ENCODE data around the gene SPRTN. TPM values are rescaled to one million over a fixed set of nuclear protein-coding genes. Genes with fewer than 3 reads are reported as not detected.
"Not testable (repeated sequence)": the region's sequence is repeated elsewhere in the genome, so short reads cannot be mapped to it uniquely, and the experiment has no call there.

Gene SPRTN
- polyA plus RNA-seq, 1 donor from 2014 or later, result 17.1 TPM

DNA sequence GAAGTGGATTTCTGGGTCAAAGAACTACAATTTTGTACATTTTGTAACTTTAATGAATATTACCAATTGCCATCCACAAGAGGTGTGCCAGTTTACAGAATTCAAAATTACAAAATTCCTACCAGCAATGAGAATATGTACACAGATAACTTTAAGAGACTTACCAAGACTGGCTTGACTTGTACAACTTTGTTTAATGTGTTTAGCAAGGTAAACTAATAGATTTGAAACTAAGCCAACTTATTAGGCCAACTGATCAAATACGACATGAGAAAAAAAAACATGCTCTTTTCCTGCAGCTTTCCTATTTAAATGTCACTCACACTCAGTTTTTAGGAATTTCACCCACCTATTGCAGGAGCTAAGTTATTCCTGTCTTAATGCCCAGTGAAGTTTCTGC is 11.8 kb upstream of the SPRTN start:
- Mint-ChIP-seq H3K27me3 (no peaks in the 10 kb centered on the region), H3K9me3 (no peaks in the 10 kb centered on the region), H3K36me3 (peaks cover 5% of the 10 kb centered on the region), H3K4me3 (no peak overlapping the region), H3K4me1 (peaks cover 6 to 19% (median 8%) of the 10 kb centered on the region in 3 donors), H3K27ac (no peak overlapping the region)

DNA sequence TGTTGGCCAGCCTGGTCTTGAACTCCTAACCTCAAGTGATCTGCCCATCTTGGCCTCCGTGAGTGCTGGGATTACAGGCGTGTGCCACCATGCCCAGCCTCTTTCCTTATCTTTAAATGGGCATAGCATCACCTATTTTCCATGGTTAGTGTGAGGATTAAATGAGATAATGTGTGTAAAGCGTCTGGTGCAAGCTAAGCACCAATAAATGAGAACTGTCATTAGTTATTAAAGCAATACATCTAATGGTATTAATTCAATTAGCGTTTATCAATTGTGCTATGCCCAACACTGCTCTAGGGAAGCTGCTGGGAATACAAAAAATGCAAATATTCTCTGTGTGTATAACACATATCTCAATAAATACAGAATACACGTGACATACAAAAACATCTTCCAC is 10.5 kb upstream of the SPRTN start:
- no peak overlapping the region for H3K4me3 Mint-ChIP-seq
- no peaks in the 10 kb centered on the region for H3K27me3 Mint-ChIP-seq
- H3K36me3 Mint-ChIP-seq, result peaks cover 5% of the 10 kb centered on the region
- peaks cover 7 to 19% (median 8%) of the 10 kb centered on the region in 3 donors for H3K4me1 Mint-ChIP-seq
- H3K9me3 Mint-ChIP-seq, result no peaks in the 10 kb centered on the region
- no peak overlapping the region for H3K27ac Mint-ChIP-seq

DNA sequence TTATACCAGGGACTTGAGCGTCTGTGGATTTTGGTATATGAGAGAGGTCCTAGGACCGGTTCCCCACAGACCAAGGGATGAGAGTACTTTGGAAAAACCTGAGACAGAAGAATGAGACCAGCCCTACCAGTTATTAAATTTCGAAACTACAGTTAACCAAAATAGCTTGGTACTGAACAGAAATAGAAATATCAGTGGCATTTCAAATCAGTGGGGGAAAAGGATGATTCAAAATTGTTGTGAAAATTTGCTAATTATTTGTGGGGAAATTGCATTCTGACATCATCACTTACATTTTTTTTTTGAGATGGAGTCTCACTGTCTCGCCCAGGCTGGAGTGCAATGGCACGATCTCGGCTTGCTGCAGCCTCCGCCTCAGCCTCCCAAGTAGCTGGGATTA is 8.6 kb upstream of the SPRTN start:
- Mint-ChIP-seq H3K9me3 (no peaks in the 10 kb centered on the region), H3K4me1 (peaks cover 22 to 30% (median 23%) of the 10 kb centered on the region in 3 donors), H3K4me3 (no peak overlapping the region), H3K36me3 (peaks cover 5% of the 10 kb centered on the region), H3K27me3 (no peaks in the 10 kb centered on the region), H3K27ac (peak overlapping the region in 1 of 3 donors; percentile 71)

- Mint-ChIP-seq H3K4me1 (peaks cover 38 to 47% (median 40%) of the 10 kb centered on the region in 3 donors), H3K9me3 (no peaks in the 10 kb centered on the region), H3K27ac (no peak overlapping the region), H3K4me3 (no peak overlapping the region), H3K36me3 (peaks cover 8% of the 10 kb centered on the region), H3K27me3 (no peaks in the 10 kb centered on the region)
These were observed 5.3 kb upstream of the SPRTN start for GRCh38 chr1:231332761-231333160.

- H3K27me3 Mint-ChIP-seq, result no peaks in the 10 kb centered on the region
- peak overlapping the region in 1 of 3 donors; percentile 95 for H3K27ac Mint-ChIP-seq
- peak overlapping the region; percentile 38 to 100 (median 76) for H3K4me3 Mint-ChIP-seq
- H3K9me3 Mint-ChIP-seq, result no peaks in the 10 kb centered on the region
- H3K36me3 Mint-ChIP-seq, result peaks cover 8% of the 10 kb centered on the region
- H3K4me1 Mint-ChIP-seq, result peaks cover 38 to 53% (median 46%) of the 10 kb centered on the region in 3 donors
These were observed 3.9 kb upstream of the SPRTN start for GRCh38 chr1:231334079-231334666.

GRCh38 chr1:231334952-231335351 is 3.1 kb upstream of the SPRTN start:
- Mint-ChIP-seq H3K4me1 (peaks cover 38 to 56% (median 48%) of the 10 kb centered on the region in 3 donors), H3K27me3 (no peaks in the 10 kb centered on the region), H3K36me3 (peaks cover 8% of the 10 kb centered on the region), H3K9me3 (no peaks in the 10 kb centered on the region), H3K4me3 (peak overlapping the region; percentile 8 to 100 (median 74)), H3K27ac (peak overlapping the region in 1 of 3 donors; percentile 95)

DNA sequence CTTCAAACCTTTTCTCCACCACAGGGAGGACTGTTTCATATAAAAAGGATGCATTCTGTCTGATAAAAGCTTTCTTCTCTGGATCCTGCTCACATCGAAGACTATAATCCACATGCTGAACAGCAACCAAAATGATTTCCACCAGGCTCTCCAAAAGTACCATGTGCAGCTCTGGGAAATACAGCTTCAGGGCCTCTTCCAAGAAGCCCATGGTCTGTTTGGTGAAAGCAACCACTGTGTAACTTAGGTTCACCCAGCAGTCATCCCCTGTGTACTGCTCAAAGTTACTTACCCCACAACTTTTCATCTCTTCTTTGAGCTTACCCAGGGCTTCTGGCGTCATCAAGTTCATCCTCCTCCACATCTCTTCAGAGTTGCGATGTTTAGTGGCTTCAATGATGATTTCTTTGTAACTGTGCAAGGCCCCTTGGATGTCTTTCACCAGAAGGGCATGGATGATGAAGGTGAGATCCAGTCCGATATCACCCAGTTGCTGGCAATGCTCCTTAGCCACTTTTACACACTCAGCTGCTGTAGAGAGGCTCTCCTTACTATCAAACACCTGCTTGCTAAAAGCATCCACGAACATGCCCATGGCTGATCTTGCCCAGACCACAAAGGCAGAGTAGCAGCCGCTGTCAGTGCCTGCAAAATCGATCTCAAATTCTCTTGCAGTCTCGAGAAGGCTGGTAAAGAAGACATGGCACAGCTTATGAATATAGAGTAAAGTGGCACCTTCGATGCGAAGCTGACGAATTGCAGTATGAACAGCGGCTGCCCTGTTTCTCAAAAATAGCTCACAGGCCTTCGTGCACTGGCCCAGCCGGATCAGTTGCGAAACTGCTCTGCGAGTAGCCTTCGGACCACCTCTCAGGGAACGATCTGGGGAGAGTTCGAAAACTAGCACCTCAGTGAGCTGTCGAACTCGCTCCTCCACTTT is 2.2 kb upstream of the SPRTN start:
- peaks cover 3% of the 10 kb centered on the region for H3K36me3 Mint-ChIP-seq
- no peaks in the 10 kb centered on the region for H3K27me3 Mint-ChIP-seq
- H3K27ac Mint-ChIP-seq, result peak overlapping the region; percentile 19 to 100 (median 95)
- H3K4me1 Mint-ChIP-seq, result peaks cover 34 to 51% (median 46%) of the 10 kb centered on the region in 3 donors
- no peaks in the 10 kb centered on the region for H3K9me3 Mint-ChIP-seq
- H3K4me3 Mint-ChIP-seq, result peak overlapping the region; percentile 97 to 100 (median 100)

DNA sequence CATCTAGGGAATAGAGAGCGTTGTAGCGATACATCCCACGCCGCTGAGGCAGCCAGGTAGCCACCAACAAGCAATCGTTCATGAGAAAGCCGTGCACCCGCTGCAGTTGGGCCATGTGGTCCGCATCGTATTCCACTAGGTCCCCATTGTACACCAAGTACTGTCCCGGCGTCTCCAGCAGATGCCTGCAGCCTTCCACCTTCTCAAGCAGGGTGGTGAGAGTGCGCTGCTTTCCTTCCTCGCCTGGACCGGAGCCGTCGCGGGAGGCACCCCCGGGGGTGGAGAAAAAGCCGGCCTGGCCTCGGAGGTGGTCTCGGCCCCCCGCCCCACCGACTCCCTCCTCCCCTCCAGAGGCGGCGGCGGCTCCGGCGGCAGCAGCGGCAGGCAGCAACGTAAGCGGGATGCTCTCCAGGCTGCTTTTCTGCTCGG is 1.0 kb upstream of the SPRTN start:
- peak overlapping the region; percentile 97 to 100 (median 100) for H3K4me3 Mint-ChIP-seq
- H3K27ac Mint-ChIP-seq, result peak overlapping the region; percentile 95 to 100 (median 100)
- peaks cover 35 to 54% (median 45%) of the 10 kb centered on the region in 3 donors for H3K4me1 Mint-ChIP-seq
- H3K27me3 Mint-ChIP-seq, result no peaks in the 10 kb centered on the region
- H3K36me3 Mint-ChIP-seq, result peaks cover 5% of the 10 kb centered on the region
- no peaks in the 10 kb centered on the region for H3K9me3 Mint-ChIP-seq

DNA sequence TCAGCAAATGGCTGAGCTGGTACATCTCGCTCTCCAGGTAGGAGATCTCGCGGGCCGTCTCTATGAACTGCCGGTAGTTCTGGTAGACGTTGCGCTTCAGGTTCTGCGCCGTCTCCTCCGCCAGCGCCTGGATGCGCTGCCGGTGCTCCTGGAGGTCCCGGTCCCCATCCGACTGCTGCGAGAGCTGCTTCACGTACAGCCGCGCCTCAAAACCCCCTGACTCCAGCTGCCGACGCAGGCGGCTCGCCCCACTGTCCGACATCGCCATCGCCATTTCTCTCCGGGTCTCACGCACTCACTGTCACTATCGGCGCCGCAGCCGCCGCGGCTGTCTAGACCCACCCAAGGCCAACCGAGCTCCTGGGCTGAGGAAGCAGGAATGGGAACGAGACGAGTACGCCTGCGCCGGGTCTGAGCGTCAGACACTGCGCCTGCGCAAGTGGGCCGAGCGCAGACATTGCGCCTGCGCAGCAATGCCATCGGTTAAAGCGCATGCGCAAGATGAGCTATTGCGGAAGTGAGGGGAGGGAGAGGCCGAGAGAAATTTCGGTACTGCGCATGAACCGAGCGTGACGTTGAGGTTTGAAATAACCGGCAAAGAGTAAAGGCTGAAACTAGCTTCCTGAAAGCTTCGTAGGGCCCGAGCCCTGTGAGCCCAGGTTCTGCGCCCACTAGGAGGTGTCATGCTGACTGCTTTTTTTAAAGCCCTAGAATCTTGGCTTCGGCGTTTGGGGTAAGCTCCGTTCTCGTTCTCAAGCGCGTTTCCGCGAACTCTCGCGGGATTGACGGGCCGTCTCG is 422 bp upstream of the SPRTN start, which contains the start of gene EXOC8:
EXOC8 (minus strand) TSS at position 381 of the 798 bp plus-strand sequence; CDS start at position 274, 107 bp downstream.
- no peaks in the 10 kb centered on the region for H3K9me3 Mint-ChIP-seq
- peak within 1 kb of the TSS; percentile 95 to 100 (median 100) for H3K27ac Mint-ChIP-seq
- H3K27me3 Mint-ChIP-seq, result no peaks in the 10 kb centered on the region
- peak within 1 kb of the TSS; percentile 97 to 100 (median 100) for H3K4me3 Mint-ChIP-seq
- H3K36me3 Mint-ChIP-seq, result peaks cover 5% of the 10 kb centered on the region
- peaks cover 35 to 54% (median 45%) of the 10 kb centered on the region in 3 donors for H3K4me1 Mint-ChIP-seq

DNA sequence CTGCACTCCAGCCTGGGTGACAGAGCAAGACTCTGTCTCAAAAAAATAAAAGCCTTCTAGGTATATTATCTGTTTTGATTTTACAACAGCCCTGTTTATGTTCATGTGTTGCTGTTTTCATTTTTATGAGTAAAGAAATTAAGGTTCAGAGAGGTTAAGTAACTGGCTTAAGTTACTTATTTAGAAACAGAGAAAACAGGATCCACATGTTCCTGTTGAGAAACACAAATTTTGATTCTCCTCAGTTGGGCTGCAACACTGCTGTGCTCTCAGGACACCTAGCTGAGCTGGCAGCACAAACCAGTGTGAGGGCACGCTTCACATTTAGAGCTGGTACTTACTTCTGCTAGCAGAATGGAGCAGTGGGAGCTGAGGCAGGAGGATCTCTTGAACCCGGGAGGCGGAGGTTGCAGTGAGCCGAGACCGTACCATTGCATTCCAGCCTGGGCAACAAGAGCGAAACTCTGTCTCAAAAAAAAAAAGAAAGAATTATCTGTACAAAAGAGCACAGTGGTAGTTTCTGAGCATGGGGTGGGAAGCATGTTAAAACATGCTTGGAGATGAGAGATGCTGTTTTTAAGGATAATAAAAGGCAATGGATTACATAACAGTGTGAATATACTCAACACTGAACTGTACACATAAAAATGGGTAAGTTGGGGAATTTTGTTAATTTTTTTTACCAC is 2.4 kb downstream of the SPRTN start:
- Mint-ChIP-seq H3K4me3 (peak overlapping the region in 1 of 4 donors; percentile 59), H3K27me3 (no peaks in the 10 kb centered on the region), H3K4me1 (peaks cover 20 to 41% (median 32%) of the 10 kb centered on the region in 3 donors), H3K36me3 (peaks cover 6% of the 10 kb centered on the region), H3K9me3 (no peaks in the 10 kb centered on the region), H3K27ac (no peak overlapping the region)

GRCh38 chr1:231347961-231348360 is 9.9 kb downstream of the SPRTN start:
- no peak overlapping the region for H3K27ac Mint-ChIP-seq
- H3K4me3 Mint-ChIP-seq, result no peak overlapping the region
- peaks cover 0 to 6% (median under 1%) of the 10 kb centered on the region in 3 donors for H3K4me1 Mint-ChIP-seq
- no peaks in the 10 kb centered on the region for H3K27me3 Mint-ChIP-seq
- peaks cover 2% of the 10 kb centered on the region for H3K36me3 Mint-ChIP-seq
- no peaks in the 10 kb centered on the region for H3K9me3 Mint-ChIP-seq

DNA sequence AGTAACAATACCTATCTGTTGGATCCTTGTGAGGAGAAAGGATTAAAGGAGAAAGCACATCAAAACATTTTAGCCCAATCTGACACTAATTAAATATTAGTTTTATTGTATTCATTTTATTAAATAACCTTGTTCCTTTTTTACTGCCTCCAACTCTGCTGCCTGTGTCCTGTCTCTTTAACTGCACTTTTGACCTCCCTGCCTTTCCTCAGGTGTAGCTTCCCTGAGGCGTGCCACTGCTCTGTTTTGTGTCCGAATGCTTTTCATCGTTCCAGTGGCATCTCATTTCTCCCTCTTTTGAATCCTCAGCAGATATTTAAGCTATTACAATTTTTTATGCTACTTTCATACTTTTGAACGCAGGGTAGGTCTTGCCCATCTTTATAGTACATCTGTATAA is 10.3 kb downstream of the SPRTN start:
- peaks cover 2% of the 10 kb centered on the region for H3K36me3 Mint-ChIP-seq
- H3K4me3 Mint-ChIP-seq, result no peak overlapping the region
- no peaks in the 10 kb centered on the region for H3K27me3 Mint-ChIP-seq
- no peak overlapping the region for H3K27ac Mint-ChIP-seq
- peaks cover 0 to 6% (median 0%) of the 10 kb centered on the region in 3 donors for H3K4me1 Mint-ChIP-seq
- no peaks in the 10 kb centered on the region for H3K9me3 Mint-ChIP-seq

DNA sequence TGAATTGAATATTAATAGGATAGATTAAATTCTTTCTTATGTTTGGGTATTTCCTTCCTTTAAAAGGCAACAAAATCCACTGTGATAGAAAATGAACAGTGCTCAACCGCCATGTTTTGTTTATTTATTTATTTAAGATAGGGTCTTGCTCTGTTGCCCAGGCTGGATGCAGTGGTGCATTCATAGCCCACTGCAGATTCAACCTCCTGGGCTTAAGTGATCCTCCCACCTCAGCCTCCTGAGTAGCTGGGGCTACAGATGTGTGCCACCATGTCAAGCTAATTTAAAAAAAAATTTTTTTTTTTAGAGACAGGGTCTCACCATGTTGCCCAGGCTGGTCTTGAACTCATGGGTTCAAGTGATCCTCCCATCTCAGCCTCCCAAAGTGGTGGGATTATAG is 10.8 kb downstream of the SPRTN start:
- not testable (repeated sequence) for H3K27me3 Mint-ChIP-seq, H3K36me3 Mint-ChIP-seq, H3K27ac Mint-ChIP-seq, H3K9me3 Mint-ChIP-seq, H3K4me1 Mint-ChIP-seq, H3K4me3 Mint-ChIP-seq

- no peaks in the 10 kb centered on the region for H3K27me3 Mint-ChIP-seq
- H3K4me1 Mint-ChIP-seq, result no peaks in the 10 kb centered on the region
- no peak overlapping the region for H3K4me3 Mint-ChIP-seq
- no peaks in the 10 kb centered on the region for H3K9me3 Mint-ChIP-seq
- H3K36me3 Mint-ChIP-seq, result peaks cover 2% of the 10 kb centered on the region
- peak overlapping the region in 1 of 3 donors; percentile 64 for H3K27ac Mint-ChIP-seq
These were observed 13.7 kb downstream of the SPRTN start for GRCh38 chr1:231351816-231352215.
